Measurements from ENCODE around the gene HSD17B14. TPM values are rescaled to one million over a fixed set of nuclear protein-coding genes. Genes with fewer than 3 reads are reported as not detected.

The HSD17B14 gene
- total and polyA plus RNA-seq, 7 donors, result 4.3 to 21.0 (median 16.9) TPM

- H3K27me3 ChIP-seq, result no peaks in the 10 kb centered on the region
- peak overlapping the region; percentile 89 to 96 (median 90) for H3K27ac ChIP-seq
- H3K9me3 ChIP-seq, result no peaks in the 10 kb centered on the region
- intact Hi-C loops (cut with DNase I), result loop anchor here (2.0 kb wide), 1 partner anchor 15 kb away; no protein-coding TSS in a partner anchor
- TF ChIP-seq EP300 (IDR thresholded peaks at IDR 0.05) (no peak), POLR2AphosphoS5 (IDR thresholded peaks at IDR 0.05) (no peak), CTCF (IDR thresholded peaks at IDR 0.05) (no peak), POLR2A (IDR thresholded peaks at IDR 0.05) (no peak)
- H3K4me1 ChIP-seq, result peaks cover 0 to 23% (median 21%) of the 10 kb centered on the region in 4 donors
- H3K36me3 ChIP-seq, result peaks cover 0 to 6% (median 0%) of the 10 kb centered on the region in 4 donors
- H3K4me3 ChIP-seq, result peak overlapping the region; percentile 57 to 64 (median 60)
- WGBS, 2 donors, result 3 to 12% methylated on average over 7 of the region's 7 CpGs
- DNase-seq, result no peak
Measured at GRCh38 chr19:48810151-48810550, 26.1 kb downstream of the HSD17B14 start.

GRCh38 chr19:48807590-48808308 lies 28.5 kb downstream of the HSD17B14 start:
- no peak overlapping the region for H3K27ac ChIP-seq
- TF ChIP-seq POLR2A (IDR thresholded peaks at IDR 0.05), result no peak
- TF ChIP-seq CTCF (IDR thresholded peaks at IDR 0.05), result no peak
- TF ChIP-seq EP300 (IDR thresholded peaks at IDR 0.05), result no peak
- no peak for TF ChIP-seq POLR2AphosphoS5 (IDR thresholded peaks at IDR 0.05)
- H3K9me3 ChIP-seq, result no peaks in the 10 kb centered on the region
- peaks cover 0 to 22% (median 21%) of the 10 kb centered on the region in 4 donors for H3K4me1 ChIP-seq
- DNase-seq, result no peak
- H3K27me3 ChIP-seq, result no peaks in the 10 kb centered on the region
- 34 to 78% methylated on average over 13 of the region's 13 CpGs for WGBS, 2 donors
- peaks cover 0 to 6% (median 0%) of the 10 kb centered on the region in 4 donors for H3K36me3 ChIP-seq
- H3K4me3 ChIP-seq, result no peak overlapping the region
- intact Hi-C loops (cut with DNase I), result no loop called here

GRCh38 chr19:48806818-48807589 lies 29.3 kb downstream of the HSD17B14 start:
- 30 to 68% methylated on average over 17 of the region's 17 CpGs for WGBS, 2 donors
- no peak for TF ChIP-seq POLR2AphosphoS5 (IDR thresholded peaks at IDR 0.05)
- TF ChIP-seq EP300 (IDR thresholded peaks at IDR 0.05), result no peak
- TF ChIP-seq POLR2A (IDR thresholded peaks at IDR 0.05), result no peak
- no peak for TF ChIP-seq CTCF (IDR thresholded peaks at IDR 0.05)
- H3K4me3 ChIP-seq, result no peak overlapping the region
- no peak for DNase-seq
- no peaks in the 10 kb centered on the region for H3K27me3 ChIP-seq
- peaks cover 0 to 6% (median 0%) of the 10 kb centered on the region in 4 donors for H3K36me3 ChIP-seq
- H3K27ac ChIP-seq, result no peak overlapping the region
- H3K4me1 ChIP-seq, result peaks cover 0 to 15% (median 14%) of the 10 kb centered on the region in 4 donors
- no peaks in the 10 kb centered on the region for H3K9me3 ChIP-seq
- intact Hi-C loops (cut with DNase I), result no loop called here

GRCh38 chr19:48806518-48806817 lies 29.8 kb downstream of the HSD17B14 start:
- no peaks in the 10 kb centered on the region for H3K27me3 ChIP-seq
- peaks cover 0 to 6% (median 0%) of the 10 kb centered on the region in 4 donors for H3K36me3 ChIP-seq
- 85 to 86% methylated on average over 5 of the region's 5 CpGs for WGBS, 2 donors
- H3K27ac ChIP-seq, result no peak overlapping the region
- no peaks in the 10 kb centered on the region for H3K9me3 ChIP-seq
- TF ChIP-seq POLR2AphosphoS5 (IDR thresholded peaks at IDR 0.05), result no peak
- no peak for TF ChIP-seq EP300 (IDR thresholded peaks at IDR 0.05)
- no peak for TF ChIP-seq CTCF (IDR thresholded peaks at IDR 0.05)
- no peak for TF ChIP-seq POLR2A (IDR thresholded peaks at IDR 0.05)
- no peak overlapping the region for H3K4me3 ChIP-seq
- intact Hi-C loops (cut with DNase I), result no loop called here
- no peak for DNase-seq
- H3K4me1 ChIP-seq, result peaks cover 0 to 10% (median 9%) of the 10 kb centered on the region in 4 donors

Measured in sigmoid colon (tissue), 7 donors.